ENCODE results near the gene ADGRG6. TPM values are rescaled to one million over a fixed set of nuclear protein-coding genes. Genes with fewer than 3 reads are reported as not detected.
"Not testable (repeated sequence)": the region's sequence is repeated elsewhere in the genome, so short reads cannot be mapped to it uniquely, and the experiment has no call there.

ADGRG6 gene
- total RNA-seq, 1 experiment from 2014 or later: 73.8 TPM

GRCh38 chr6:142342986-142343385, 41.2 kb downstream of the ADGRG6 start:
- DNase-seq (ENCODE audit: extremely low read depth, low read depth): no peak

GRCh38 chr6:142343938-142344337, 42.1 kb downstream of the ADGRG6 start:
- no peak for DNase-seq (ENCODE audit: extremely low read depth, low read depth)

DNA sequence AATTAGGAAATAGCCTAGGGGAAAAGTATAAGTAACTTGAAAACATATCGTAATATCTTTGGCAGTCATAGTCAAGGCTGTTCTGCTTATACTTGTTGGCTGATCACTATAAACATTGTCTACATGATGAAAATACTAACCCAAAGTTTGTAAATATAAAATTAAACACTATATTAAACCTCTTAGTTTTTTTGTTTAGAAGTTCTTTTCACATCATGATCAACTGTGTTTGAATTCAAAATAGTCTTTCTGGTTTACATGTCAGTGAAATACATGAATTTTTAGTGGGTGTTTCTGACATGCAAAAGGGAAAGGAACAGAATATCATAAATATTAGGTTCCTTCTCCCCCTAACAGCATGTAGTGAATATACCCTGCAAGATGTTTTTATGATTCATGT, 43.5 kb downstream of the ADGRG6 start:
- DNase-seq (ENCODE audit: extremely low read depth, low read depth): no peak

DNA sequence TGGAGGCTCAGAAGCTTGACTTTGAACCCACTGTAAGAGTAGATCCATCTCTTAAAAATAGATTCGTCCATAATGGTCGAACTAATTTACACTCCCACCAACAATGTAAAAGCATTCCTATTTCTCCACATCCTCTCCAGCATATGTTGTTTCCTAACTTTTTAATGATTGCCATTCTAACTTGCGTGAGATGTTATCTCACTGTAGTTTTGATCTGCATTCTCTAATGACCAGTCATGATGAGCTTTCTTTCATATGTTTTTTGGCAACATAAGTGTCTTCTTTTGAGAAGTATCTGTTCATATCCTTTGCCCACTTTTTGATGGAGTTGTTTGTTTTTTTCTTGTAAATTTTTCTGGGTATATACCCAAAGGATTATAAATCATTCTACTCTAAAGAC, 44.4 kb downstream of the ADGRG6 start:
- not testable (repeated sequence) for DNase-seq (ENCODE audit: extremely low read depth, low read depth)

GRCh38 chr6:142349215-142349823, 47.5 kb downstream of the ADGRG6 start:
- DNase-seq (ENCODE audit: extremely low read depth, low read depth): no peak

DNA sequence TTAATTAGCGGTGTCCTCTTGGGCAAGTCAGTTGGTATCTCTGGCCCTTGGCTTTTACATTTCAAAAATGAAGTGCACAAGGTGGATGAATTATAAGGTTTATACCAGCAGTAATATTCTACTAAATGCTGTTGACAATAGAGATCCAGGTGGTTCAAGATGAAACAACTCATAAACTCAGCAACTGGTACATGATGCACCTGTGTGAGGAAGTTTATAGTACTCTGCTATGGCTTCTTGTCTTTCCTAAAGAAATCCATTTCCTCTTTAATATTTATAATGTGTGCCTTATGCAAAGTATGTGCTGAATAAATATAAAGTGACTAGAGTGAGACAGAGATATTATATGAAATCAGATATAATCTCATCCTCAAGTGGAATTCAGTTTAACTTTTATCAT, 48.5 kb downstream of the ADGRG6 start:
- no peak for DNase-seq (ENCODE audit: extremely low read depth, low read depth)

GRCh38 chr6:142353690-142354089, 51.9 kb downstream of the ADGRG6 start:
- DNase-seq (ENCODE audit: extremely low read depth, low read depth): no peak

DNA sequence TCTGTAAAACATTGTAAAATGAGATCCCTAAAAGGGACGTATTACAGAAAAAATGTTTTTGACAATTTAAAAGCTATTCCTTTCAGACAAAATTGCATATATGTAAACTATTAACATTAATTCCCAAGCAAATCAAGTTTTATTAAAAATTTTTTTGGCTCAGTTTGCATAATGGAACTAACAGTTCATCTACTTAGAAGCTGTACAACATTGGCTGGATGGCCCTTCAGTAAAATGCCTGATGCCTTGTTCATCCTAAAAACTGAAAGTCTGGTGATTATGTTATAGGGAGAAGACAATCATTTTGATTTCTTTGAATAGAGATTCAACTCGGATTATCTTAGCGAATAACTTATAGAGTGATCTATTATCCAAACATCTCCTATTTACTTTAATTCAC, 52.8 kb downstream of the ADGRG6 start:
- no peak for DNase-seq (ENCODE audit: extremely low read depth, low read depth)

DNA sequence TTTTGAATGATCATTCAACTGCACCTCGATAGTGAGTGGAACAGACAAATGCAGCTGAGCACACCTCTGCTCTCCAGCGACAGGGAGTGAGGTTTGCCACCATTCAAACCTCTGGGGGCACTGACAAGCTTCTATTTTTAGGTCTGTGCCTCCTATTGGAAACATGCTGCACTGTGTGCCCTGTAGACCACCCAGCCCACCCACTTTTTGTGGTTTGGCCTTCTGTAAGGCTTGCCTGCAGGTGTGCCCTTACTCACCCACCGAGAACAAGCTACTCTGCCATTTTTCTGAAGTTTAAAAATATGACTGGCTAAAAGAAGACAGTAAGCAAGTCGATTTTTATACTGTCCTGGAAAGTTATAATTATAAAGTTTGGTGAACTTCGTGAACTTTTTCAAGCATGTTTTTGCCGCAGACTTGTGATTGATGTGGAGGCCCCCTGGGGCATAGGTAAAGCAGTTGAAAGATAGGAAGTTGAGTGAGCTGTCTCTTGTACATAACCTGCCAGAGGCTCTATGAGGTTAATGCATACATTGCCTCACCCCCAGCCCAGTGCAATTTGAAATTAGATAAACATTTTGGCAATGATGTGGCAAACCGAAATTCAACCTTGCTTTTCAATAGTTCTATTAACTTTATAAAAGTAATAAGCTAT, 53.8 kb downstream of the ADGRG6 start:
- no peak for DNase-seq (ENCODE audit: extremely low read depth, low read depth)

DNA sequence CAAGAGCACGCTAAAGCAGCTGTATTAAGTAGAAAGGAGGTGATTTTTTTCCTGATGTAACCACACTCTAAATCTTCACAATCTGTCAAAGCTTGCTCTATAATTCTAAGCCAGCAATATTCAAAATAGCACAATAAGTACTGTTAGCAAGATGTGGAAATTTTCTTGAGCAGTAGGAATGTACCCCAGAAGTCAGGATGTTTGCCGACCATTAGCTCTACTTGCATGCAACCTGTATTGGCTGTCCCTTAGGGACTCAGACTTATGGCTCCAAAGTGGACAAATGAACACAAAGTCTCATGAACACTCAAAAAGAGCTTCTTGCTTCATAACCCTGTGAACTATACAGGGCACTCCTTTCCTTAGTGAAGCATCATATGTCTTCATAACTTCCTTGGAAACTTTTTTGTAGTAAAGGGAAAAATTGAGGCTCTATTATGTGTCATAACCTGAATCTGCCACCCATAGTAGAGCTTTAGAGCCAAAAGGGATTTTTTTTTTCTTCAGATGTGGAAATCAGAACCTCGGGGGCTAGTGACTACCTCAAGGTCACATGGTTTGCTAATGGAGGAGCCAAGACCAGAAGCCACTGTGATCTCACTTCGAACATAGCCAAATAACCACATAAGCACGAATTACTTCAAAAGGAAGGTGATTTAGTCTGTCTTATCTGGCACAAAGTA, 54.5 kb downstream of the ADGRG6 start:
- DNase-seq (ENCODE audit: extremely low read depth, low read depth): no peak

- DNase-seq (ENCODE audit: extremely low read depth, low read depth): no peak
Observed at GRCh38 chr6:142356884-142357225, 55.0 kb downstream of the ADGRG6 start.

DNA sequence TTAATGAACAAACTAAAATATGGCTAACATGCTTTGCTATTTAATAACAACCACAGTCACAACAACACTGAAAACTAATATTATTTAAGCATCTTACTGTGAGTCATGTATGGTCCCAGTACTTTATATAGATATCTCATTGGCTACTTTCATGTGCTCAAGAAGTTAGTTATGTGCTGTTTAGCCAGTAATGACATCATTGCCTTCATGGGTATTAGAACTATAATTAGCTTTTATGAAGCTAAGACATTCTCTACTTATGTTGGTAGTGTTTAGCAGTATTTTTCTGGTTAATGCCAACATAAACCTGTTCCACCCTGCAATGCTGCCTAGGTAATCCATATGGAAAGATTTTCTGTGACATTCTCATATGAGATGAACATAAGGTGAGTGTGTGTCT, 56.1 kb downstream of the ADGRG6 start:
- DNase-seq (ENCODE audit: extremely low read depth, low read depth): no peak

- no peak for DNase-seq (ENCODE audit: extremely low read depth, low read depth)
Observed at GRCh38 chr6:142359271-142359960, 57.6 kb downstream of the ADGRG6 start.

- no peak for DNase-seq (ENCODE audit: extremely low read depth, low read depth)
Observed at GRCh38 chr6:142361345-142361744, 59.5 kb downstream of the ADGRG6 start.

DNA sequence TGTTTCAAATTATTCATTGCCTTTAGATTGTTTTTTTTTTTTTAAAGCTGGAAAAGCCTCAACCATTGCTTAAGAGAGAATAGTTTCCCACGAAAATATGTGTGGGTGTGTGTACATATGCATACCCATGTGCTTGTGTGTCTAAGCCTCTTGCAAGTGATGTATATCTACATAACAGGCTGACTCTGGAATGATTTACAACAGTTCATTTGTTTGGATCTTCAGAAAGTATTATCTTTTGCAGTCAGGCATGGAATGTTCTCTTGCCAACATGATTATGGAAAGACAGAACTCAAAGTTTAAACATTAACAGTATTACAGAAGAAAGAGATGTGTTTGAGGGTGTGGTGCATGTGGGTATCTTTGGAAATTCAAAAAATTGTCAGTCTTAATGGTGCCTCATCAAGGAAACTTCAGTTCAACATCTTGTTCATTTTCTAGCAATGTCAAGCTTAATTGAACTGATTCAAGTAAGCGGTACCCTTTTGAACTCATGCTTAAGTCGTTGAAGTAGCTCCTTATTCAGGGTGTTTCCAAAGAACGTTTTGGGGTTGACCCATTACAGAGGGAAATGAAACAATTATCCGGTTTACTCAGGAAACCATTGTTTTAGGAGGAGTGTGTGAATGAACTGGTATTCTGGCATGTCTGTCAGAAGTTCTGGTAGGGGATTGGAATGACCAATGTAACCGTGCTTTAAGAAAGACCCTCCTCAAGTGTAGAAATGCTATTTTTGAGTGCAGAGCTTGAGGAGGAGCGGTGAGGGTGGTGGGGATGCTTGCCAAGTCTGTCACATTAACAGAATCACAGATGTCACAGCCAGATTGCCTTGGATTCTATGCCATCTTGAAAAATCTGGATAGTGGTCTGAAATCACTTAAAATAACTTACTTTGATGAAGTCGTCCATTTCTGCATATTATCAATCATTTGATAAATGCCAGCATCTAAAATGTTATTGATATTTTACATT, 60.3 kb downstream of the ADGRG6 start:
- DNase-seq (ENCODE audit: extremely low read depth, low read depth): no peak

- no peak for DNase-seq (ENCODE audit: extremely low read depth, low read depth)
Observed at GRCh38 chr6:142367061-142367460, 65.3 kb downstream of the ADGRG6 start.

DNA sequence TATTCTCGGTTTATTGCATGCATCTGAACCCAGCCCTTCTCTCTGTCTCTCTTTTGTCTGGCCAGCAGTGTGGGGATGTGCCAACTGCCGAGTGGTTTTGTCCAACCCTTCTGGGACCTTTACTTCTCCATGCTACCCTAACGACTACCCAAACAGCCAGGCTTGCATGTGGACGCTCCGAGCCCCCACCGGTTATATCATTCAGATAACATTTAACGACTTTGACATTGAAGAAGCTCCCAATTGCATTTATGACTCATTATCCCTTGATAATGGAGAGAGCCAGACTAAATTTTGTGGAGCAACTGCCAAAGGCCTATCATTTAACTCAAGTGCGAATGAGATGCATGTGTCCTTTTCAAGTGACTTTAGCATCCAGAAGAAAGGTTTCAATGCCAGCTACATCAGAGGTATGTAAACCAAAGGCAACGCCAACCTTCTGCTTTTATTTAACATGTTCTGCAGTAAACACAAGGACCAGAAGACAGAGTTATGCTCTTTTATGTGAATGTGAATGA, 65.8 kb downstream of the ADGRG6 start:
- DNase-seq (ENCODE audit: extremely low read depth, low read depth): no peak

- no peak for DNase-seq (ENCODE audit: extremely low read depth, low read depth)
Observed at GRCh38 chr6:142369266-142369665, 67.5 kb downstream of the ADGRG6 start.

- no peak for DNase-seq (ENCODE audit: extremely low read depth, low read depth)
Observed at GRCh38 chr6:142372348-142372747, 70.5 kb downstream of the ADGRG6 start.
